Stimulated activated CD4-positive, alpha-beta T cell treated with anti-CD3 and anti-CD28 coated beads, Interleukin-4, amount 100 ng/mL, for 48 hours (primary cell): ENCODE measurements around the gene CEP126.

Source experiments
- DNase-seq, 2 donors: peaks; one replicate each; pipeline ENCODE4 v3.0.0-alpha.2; 2020; ENCODE audit warnings: low read depth in 2 of 2

Gene CEP126, protein sequence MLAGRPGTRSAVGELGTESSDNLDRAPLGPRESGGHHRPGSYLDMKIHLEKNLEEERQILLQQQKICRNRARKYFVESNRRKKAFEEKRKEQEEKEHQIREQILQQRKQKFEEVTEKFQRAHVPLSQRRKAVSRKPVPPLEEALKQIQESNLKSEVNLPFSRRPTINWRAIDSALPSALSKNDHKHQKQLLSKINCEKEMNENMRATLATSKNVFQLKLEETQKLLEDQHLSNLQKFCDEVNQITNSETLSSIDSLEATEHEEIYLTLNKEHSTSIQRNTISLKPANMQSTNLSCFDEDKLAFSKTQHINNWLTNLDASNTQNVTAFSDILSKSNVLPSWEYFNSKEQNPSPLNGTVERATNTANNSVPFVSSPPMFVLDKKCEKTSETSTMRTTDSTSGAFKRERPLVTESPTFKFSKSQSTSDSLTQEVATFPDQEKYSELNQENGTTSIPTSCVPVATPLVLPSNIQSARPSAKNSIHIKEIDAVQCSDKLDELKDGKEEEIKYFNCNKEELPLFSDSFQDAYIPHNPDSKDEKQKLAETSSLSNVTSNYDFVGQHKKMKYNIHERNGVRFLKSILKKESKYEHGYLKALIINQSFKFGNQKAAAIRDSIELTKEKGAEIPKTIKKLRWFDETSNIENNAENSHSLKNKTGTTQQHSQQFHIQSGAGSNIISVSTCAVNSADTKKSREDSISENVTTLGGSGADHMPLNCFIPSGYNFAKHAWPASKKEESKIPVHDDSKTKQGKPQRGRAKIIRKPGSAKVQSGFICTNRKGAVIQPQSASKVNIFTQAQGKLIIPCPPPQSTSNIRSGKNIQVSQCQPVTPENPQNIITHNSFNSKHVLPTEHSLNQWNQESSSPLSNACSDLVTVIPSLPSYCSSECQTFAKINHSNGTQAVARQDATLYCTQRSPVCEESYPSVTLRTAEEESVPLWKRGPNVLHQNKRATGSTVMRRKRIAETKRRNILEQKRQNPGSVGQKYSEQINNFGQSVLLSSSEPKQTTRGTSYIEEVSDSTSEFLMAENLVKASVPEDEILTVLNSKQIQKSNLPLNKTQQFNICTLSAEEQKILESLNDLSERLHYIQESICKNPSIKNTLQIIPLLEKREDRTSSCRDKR

DNA sequence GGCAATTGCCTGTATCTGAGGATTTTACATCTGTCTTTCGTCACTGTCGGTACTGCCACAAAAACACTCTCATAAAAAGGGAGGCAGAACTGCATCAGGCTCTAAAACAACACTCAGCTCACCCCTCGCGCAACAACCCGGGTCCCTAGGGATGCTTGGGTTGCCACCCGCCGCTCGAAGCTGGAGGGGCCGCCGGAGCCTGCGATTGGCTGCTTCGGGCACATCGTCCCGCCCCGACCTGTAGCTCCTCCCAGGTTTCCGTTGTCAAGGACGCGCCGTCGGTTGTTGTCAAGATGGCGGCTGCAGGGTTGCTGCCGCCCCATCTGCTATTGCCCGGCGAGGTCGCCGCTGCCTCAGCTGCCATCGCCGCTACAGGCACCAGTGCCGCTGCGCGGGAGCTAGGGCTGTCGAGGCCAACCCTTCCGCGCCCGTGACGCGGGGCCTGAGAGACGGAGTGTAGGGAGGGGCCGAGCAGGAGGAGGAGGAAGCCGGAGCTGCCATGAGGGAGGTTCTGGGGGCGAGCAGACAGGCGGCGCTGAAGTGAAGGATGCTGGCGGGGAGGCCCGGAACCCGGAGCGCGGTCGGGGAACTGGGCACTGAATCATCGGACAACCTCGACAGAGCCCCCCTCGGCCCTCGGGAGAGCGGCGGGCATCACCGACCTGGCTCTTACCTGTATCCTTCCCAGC is at the start of gene CEP126:
Gene CEP126, plus strand, starts transcription at position 273 of the 689 bp plus-strand sequence. Its CDS starts 275 bp downstream, at position 548.
- peak; percentile 90 to 92 for DNase-seq

DNA sequence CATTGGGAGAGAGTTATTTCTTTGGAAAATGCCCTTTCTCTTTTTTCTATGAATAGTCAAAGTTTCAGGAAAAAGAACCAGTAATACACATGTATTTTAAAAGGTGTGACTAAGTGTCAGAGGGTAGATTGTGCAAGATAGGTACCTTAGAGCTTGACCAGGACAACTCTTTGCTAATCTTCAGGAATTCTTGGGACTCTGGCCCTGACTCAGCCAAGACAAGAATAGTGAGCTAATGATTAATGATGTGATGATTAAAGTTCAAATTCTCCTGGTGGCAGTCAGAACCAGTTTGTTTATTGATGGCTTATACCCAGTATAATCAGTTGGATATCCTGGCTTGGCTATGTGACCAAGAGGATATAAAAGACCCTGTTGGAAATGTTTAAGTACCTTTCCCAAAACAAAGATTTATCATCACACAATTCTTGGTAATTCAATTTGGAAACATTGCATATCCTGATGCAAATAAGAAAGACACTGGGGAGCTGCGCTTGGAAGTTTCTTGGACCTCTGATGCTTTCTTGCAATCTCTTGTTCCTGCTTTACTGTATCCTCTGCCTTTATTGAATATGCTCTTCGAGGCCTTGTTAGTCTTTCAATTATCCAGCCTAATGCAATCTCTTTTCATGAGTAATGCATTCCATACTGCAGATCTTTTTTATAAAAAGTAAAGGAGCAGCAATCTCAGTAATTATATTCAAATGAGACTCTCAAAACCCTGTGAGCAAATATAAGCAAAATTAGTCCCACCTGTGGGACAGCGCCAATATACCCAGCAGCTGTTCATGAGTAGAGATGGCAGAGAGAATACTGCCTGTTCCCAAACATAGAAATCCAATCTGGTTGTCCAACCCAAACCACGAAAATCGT is 48.0 kb upstream of the CEP126 start:
- DNase-seq: no peak

DNA sequence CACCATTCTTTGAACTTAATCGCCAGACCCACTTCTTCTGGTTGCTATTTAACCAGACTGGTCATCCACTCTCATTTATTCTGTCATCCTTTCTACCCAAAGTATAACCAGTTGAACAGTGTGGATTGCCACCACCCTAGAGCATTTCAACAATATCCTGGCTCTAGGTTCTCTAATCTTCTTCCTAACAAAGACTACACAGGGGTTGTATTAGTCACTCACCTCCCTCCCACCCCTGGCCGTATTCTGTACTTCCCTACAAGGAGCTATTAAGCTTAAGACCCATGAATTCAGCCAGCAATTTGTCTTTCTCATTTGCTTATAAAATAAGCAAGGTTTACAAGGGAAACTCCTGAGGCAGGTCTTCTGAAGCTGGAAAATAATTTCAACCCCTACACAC is 46.9 kb upstream of the CEP126 start:
- DNase-seq: no peak

DNA sequence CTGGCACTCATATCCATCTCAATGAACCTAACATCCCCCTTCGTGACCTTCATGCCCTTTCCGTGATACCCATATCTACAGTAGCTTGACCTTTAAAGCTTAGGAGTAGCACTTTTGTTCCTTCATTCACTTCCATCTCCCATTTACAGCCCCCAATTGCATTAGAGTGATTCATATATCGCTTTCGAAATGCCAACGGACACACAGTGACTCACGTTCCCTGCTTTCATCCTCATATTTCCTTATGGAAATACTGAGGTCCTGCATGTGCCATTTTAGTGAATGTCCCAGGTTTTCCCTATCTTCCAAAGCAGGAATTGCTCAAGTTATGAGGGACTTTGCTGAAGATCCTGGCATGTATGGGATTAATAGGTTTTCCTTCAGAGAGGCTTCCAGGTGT is 44.3 kb upstream of the CEP126 start:
- DNase-seq: no peak

DNA sequence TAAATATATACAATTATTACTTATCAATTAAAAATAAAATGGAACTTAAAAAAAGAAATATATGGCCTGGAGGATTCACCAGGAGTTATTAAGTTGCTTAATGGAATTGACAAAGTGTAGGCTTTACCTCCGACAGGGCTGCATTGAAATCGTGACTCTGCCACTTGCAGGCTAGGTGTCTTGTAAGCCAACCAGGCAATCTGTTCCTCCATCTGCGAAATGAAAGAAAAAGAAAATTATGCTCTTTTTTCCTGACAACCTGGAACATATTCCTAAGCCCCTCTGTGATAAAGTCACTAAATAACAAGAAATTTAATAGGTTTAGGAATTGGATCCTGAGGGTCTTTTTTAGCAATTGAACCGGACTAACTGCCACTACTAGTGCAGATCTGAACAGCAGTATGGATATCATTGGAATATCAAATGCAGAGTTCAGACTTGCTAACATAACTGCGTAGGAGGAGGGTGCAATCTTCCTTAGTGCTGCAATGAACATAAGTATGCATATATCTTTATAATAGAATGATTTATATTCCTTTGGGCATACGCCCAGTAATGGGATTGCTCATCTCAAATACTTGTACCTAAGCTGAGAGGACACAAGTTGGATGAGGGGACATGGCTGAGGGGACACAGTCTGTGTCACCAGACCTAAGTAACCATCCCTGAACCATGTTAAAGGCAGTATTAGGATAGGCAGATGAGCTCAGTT is 42.5 kb upstream of the CEP126 start:
- no peak for DNase-seq

DNA sequence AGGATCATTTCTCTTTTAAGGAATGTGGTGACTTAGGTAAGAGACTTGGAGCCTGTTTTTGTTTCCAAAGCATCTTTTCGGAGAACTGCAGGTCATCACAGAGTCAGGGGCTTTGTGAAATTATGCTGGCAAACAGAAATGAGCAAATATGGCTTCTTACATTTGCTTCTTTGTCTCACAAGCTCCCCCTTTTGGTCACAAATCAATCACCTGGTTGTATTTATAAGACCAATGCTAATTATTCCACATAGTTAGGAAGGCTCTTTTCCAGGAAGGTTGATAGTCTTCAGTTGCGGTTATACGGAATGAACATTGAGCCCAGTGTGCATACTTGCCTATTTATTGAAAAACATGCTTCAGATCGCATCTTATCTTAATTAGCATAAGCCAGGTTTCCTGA is 34.6 kb upstream of the CEP126 start:
- no peak for DNase-seq

DNA sequence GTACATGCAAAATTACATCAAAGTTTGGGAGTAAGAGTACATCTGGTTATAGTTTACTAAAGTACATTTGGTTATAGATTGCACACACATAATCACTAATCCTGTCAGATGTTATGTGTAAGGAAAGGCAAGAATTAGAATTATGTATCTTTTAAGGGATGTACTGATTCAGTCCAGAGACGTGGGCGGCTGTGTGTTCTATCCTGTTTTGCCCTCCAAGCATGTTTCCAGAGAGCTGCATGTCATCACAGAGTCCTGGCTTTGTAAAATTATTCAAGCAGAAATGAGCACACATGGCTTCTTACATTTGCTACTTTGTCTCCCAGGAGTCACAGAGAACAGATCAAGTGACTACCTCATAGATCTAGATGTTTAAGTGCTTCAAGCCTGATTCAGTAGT is 33.2 kb upstream of the CEP126 start:
- no peak for DNase-seq

DNA sequence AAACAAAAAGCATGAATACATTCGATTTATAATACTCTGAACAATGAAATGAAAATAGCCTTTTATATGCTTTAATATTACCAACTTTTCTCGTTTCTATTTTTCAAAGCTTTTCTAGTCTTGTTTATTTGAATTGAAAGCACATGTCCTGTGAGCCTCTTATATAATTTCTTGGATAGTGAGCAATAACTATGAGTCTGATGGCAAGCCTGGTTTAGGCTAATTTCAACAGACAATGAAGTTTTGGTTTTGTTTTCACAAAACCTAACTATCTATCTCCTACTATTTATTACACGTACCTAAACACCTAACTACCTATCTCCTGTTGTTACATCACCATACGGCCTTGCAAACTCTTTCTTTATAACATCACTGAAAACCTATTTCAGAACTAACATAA is 29.2 kb upstream of the CEP126 start:
- DNase-seq: no peak

DNA sequence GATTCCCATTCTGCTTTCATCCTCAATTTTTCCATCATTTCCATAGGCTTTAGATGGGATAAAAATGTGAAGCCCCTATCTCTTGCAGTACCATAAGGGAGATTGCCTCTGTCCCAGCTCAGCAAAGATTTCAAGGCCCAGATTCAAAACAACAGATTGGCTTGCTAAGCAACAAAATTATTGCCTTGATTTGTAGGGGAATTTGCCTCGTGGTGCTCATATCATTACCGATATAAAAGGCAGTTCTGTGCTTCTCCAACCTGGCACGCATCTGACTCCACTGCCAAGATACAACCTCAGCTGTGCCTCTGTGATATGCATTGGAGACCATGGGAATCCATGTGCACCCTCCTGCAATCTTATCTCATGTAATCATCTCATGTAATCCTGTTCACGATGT is 25.0 kb upstream of the CEP126 start:
- DNase-seq: no peak

DNA sequence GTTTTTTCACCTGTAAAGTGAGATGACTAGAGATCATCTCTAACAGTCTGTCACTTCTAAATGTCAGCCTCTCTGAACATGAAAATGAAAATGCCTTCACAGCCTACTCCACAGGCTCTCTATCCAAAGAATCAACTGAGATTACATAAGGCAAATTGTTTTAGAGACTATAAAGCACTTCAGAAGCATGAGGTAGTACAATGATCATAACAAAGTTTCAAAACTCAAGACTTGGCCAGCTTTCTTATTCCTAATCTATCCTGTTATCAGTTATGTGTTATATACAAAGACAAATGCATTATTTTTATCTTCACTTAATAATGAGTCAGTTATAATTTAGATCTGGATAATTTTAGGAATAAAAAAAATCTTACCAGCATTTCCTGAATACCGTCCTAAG is 20.3 kb upstream of the CEP126 start:
- DNase-seq: no peak

DNA sequence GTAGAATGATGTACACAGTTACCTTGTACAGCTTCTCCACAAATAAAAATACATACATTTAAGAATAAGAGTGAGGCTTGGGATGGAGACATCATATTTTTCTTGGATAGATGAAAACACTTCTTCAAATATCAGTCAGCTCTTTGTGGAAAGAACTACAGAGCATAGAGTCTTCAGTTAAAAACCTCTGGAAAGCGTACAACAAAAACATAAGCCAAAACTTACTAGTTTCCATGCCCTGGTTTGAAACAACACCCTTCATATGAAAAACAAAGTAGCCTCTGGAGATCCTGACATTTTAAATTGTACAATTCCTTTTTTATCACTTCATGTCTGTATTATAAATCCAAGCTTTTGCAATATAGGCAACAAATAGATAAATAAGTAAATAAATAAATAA is 7.0 kb upstream of the CEP126 start:
- no peak for DNase-seq

DNA sequence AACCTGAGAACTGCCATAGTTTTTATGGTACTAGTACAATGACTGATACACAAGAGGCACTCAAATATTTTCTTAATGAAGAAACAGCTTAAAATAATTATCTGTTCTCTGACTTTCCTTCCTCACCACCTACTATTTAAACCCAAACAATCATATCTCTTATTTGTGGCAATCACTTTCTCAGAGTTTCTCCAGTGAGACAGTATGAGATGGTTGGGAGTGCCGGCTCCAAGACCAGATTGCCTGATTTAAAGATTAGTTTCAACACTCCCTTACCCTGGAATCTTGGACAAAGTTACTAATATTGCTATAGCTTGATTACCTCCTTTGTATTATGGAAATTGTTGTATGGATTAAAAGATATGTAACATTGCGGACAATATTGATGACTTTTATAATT is 5.7 kb upstream of the CEP126 start:
- no peak for DNase-seq

DNA sequence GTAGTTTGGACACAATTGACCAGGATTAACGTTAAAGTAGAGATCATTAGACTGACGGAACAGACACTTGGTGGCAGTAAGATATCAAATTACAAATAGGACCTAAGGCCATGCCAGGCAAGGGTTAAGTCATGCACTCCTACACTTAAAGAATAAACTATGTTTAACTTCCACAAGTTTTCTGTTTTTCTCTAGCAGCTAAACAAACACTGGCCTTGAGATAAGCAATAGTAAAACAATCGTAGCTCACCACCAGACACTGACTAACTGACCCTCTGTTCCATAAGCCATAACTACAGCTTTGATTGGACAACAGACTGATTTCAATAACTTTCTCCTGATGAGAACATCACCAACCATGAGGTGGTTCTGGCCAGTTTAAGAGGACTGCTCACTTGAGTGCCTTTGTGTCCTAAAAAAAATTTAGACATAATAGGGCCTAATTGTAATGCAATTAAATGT is 2.0 kb upstream of the CEP126 start:
- DNase-seq: no peak

DNA sequence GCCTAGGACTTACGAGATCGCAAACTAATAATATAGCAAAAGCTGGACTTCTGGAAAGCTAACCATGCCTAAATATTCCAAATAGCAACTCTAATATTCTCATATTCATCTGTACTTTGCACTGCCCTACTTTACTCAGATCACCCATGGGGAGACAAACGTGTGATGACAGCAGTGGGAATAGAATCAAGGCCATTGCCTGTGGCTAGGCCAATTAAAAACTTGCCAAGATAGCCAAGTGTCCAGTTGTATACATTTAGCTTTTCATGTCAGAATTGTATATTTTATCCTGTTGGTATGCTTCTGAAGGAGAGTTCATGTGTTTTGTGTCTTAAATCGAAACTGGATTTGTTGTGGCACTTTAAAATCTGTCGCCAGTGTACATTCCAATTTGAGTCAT is 1.2 kb upstream of the CEP126 start:
- DNase-seq: no peak

DNA sequence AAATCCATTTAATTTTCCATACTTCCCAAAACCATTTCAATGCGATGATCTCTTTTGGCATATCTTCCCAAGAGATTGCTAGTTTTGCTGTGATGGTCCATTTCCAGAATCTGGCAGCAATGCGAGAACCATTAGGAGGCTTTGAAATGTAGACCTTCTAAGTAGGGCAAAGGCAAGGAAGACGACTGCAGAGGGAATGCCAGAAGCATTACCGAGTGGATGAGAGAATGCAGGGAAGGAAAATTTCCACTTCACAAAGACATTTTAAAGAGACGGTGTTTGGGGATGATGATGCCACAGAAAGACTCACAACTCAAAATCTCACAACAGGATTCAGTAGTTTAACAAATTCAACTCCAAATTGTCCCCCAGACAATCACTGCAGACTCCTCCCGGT is 471 bp upstream of the CEP126 start:
- no peak for DNase-seq

DNA sequence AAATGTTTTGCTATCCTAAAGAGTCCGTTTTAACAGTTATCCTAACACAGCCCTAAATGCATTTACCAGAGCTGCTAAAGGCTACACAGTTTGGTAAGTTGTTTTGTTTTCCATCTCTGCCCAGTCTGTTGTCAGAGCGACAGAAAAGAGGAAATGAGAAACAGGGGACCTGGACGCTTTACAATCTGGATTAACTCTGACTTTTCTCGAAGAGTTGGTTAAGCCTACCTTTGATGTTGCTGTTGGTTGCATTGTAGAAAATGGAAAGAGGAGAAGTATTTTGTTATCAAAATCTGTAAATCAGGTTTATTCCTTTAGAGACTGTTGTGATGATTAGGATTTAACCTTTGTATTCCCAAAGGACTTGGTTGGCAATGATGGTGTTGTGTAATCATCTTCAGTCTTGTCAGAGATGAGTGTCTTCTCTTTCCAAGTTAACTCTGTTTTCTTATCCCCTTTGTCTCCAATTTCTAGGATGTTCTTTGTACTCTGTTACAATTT is 1.0 kb downstream of the CEP126 start:
- no peak for DNase-seq

DNA sequence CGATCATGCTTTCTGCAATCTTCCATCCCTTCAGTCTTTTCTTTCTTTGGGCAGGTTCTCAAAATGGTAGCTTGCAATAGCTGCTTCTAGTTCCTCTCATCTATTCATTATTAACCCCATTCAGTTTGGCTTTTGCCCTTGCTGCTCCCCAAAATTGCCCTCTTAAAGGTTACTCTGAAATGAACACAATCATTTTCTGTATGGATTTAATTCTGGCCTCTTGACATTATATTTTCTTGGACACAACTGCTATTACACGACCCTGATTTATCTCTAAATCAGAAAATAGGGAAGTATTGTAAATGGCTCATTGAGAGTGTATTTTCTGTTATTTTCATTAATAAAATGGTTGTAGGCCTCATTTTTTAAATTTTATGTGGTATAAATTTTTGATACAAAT is 1.6 kb downstream of the CEP126 start, which contains the start of gene ANGPTL5:
Gene ANGPTL5, minus strand, starts transcription at position 101 of the 400 bp plus-strand sequence. CDS start 8,613 bp downstream, outside the sequence.
- no peak for DNase-seq

DNA sequence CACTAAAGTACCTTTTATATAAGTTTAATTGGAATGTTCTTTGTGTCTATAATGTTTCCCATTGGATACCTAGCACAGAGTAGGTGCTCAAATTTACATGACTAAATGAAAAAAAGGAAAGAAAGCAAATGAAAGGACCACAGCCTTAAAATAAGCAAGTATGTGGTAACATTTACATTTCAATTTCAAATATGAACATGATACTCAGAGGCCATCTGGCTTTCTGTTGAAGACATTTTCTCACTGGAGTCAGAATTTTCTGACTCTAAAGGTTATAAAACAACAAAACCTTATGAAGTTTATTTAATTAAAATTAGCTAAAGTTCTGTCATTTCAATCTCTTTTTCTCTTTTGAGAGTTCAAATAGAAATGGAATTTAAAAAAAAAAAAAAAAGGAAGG is 2.4 kb downstream of the CEP126 start:
- DNase-seq: no peak

DNA sequence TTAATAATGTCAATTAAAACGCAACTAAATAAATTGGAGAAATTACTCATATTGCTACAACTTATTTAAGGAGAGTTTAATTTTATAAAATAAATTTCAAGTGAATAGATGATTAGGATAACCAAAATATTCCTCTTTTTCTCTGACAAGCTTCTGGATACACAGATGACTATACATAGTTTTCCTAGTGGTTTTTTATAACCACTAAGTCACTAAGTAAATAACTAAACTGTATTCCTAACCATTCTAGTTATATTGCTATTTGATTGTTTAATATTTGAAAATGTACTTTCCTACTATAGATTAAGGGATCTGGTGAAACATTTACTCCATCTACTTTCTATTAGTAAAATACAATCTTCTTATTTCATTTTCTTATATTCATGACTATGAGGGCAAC is 6.2 kb downstream of the CEP126 start:
- DNase-seq: no peak

DNA sequence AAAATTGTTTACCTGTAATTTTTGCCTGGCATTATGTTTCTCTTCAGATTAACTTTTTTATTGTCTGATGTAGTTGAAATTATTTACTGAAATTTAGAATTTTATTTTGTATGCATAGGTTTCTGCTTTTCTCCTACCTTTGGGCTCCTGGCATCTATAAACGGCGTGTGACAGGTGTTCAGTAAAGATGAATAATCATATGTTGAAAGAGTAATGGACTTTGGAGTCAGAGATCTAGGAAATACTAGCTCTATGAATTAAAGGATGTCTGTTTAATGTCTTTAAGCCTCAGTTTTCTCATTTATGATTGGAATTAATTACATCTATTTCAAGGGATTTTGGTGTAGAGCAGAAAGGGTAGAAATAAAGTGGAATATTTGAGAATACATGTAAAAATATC is 8.7 kb downstream of the CEP126 start:
- no peak for DNase-seq
